ENCODE results near the gene GJB2.
"Not testable (repeated sequence)": the region's sequence is repeated elsewhere in the genome, so short reads cannot be mapped to it uniquely, and the experiment has no call there.

Gene GJB2

GRCh38 chr13:20159646-20160305 is 33.0 kb downstream of the GJB2 start:
- no peak overlapping the region for H3K4me3 ChIP-seq (ENCODE audit: low read depth, low read length)
- no peak for TF ChIP-seq CTCF (IDR thresholded peaks at IDR 0.05; ENCODE audit: low read depth, low read length, missing control alignments)
- no peak for DNase-seq (ENCODE audit: low read depth)

- DNase-seq (ENCODE audit: low read depth), result no peak
- no peak overlapping the region for H3K4me3 ChIP-seq (ENCODE audit: low read depth, low read length)
- TF ChIP-seq CTCF (IDR thresholded peaks at IDR 0.05; ENCODE audit: low read depth, low read length, missing control alignments), result no peak
Observed at GRCh38 chr13:20157151-20157796, 35.5 kb downstream of the GJB2 start.

DNA sequence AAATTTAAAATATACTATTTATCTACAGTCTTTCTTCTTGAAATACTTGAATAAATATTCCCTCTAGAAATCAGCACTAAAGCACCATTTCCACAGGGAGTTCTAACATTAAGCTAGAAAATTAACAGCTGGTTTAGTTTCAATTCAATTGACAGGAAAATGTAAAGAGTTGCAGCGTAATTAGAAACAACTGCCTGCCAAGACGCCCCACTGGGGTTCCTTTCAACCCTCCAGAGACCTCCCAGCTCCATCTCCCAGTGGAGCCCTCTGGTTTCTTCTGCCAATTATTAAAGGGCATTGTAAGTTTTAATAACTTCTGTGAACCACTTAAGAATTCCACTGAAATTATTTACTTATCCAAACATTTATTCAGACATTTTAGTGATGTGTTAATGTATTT is 36.0 kb downstream of the GJB2 start:
- H3K4me3 ChIP-seq (ENCODE audit: low read depth, low read length), result no peak overlapping the region
- no peak for TF ChIP-seq CTCF (IDR thresholded peaks at IDR 0.05; ENCODE audit: low read depth, low read length, missing control alignments)
- no peak for DNase-seq (ENCODE audit: low read depth)

GRCh38 chr13:20153290-20153689 is 39.4 kb downstream of the GJB2 start:
- not testable (repeated sequence) for H3K4me3 ChIP-seq (ENCODE audit: low read depth, low read length); DNase-seq (ENCODE audit: low read depth)

- no peak for DNase-seq (ENCODE audit: low read depth)
- no peak for TF ChIP-seq CTCF (IDR thresholded peaks at IDR 0.05; ENCODE audit: low read depth, low read length, missing control alignments)
- H3K4me3 ChIP-seq (ENCODE audit: low read depth, low read length), result no peak overlapping the region
Observed at GRCh38 chr13:20151612-20152011, 41.1 kb downstream of the GJB2 start.

DNA sequence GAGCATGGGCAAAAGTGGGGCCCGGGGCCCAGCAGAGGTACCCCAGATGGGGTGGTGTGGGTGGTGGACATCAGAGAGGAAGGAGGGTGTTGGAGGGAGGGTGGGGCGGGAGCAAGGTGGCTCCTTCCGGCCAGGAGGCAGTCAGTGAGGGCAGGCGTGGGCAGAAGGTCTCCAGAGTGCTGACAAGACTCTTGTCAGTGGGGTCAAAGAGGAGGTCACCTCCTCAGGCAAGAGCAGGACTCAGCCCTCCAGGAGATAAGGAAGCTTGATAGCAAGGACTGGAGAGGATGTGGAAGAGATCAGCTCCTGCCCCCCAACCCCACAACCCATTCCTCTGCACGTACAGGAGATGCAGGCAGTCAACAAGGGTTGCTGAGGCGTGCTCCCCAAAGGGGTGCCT is 41.7 kb downstream of the GJB2 start:
- H3K4me3 ChIP-seq (ENCODE audit: low read depth, low read length), result no peak overlapping the region
- no peak for TF ChIP-seq CTCF (IDR thresholded peaks at IDR 0.05; ENCODE audit: low read depth, low read length, missing control alignments)
- no peak for DNase-seq (ENCODE audit: low read depth)

DNA sequence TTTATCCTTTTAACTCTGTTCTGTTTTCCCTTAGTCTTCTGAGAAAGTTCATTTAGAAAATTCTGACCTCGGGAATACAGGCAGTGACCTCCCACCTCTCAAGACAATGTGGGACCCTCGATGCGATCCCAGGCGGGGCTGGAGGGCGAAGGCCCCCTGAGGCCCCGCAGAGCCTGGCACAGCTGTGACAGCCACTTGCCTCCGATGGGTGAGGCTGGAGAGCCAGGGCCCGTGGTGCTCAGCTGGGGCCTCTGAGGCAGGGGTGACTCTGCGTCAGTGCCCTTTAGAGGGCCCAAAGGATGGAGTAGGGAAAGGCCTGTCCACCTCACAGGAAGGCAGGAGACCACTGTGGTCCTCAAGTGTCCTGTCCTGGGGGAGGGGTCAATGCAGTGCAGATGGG is 42.2 kb downstream of the GJB2 start:
- DNase-seq (ENCODE audit: low read depth), result no peak
- no peak for TF ChIP-seq CTCF (IDR thresholded peaks at IDR 0.05; ENCODE audit: low read depth, low read length, missing control alignments)
- H3K4me3 ChIP-seq (ENCODE audit: low read depth, low read length), result no peak overlapping the region

All from GM12864 (cell line).